ENCODE data around the gene LGALS12.

LGALS12 gene

DNA sequence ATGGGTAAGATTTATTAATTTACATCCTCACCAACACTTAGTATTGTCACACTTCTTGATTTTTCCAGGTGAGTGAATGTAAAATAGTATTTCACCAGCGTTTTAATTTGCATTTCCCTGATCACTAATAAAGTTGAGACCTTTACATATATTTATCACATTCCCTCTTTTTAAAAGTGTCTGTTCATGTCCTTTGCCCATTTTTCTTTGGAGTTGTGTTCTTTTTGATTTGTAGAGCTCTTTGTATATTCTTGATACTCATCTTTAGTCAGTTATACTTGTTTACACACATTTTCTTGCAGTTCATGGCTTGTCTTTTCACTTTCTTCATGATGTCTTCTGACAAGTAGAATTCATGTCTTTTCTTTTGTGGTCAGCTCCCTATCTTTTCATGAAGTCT is 12.8 kb upstream of the LGALS12 start:
- Histone ChIP-seq H3K9me2 (replicated peaks; ENCODE audit: insufficient read depth, low read length) (no peaks in the 10 kb centered on the region), H3K4me3 (ENCODE audit: insufficient read depth, low read length, poor library complexity, severe bottlenecking) (no peak overlapping the region), H3K27ac (ENCODE audit: low read depth, low read length) (no peak overlapping the region), H3K36me3 (ENCODE audit: low read length) (no peaks in the 10 kb centered on the region), H4K20me1 (ENCODE audit: low read depth, low read length) (no peaks in the 10 kb centered on the region), H2AFZ (ENCODE audit: low read depth, low read length, severe bottlenecking) (no peak overlapping the region), H3K79me2 (ENCODE audit: insufficient read depth, low read length) (no peaks in the 10 kb centered on the region), H3K9me3 (ENCODE audit: insufficient read depth, low read length) (no peaks in the 10 kb centered on the region), H3K4me2 (ENCODE audit: low read depth, low read length, poor library complexity, severe bottlenecking) (no peak overlapping the region), H3F3A (ENCODE audit: insufficient read depth) (no peaks in the 10 kb centered on the region), H3K27me3 (ENCODE audit: low read length) (no peaks in the 10 kb centered on the region), H3K9ac (ENCODE audit: low read length) (no peak overlapping the region)
- TF ChIP-seq, protein P1, sequence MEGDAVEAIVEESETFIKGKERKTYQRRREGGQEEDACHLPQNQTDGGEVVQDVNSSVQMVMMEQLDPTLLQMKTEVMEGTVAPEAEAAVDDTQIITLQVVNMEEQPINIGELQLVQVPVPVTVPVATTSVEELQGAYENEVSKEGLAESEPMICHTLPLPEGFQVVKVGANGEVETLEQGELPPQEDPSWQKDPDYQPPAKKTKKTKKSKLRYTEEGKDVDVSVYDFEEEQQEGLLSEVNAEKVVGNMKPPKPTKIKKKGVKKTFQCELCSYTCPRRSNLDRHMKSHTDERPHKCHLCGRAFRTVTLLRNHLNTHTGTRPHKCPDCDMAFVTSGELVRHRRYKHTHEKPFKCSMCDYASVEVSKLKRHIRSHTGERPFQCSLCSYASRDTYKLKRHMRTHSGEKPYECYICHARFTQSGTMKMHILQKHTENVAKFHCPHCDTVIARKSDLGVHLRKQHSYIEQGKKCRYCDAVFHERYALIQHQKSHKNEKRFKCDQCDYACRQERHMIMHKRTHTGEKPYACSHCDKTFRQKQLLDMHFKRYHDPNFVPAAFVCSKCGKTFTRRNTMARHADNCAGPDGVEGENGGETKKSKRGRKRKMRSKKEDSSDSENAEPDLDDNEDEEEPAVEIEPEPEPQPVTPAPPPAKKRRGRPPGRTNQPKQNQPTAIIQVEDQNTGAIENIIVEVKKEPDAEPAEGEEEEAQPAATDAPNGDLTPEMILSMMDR (IDR thresholded peaks at IDR 0.05; ENCODE audit: insufficient read depth, low read length, poor library complexity, severe bottlenecking) = no peak
- no peak for TF ChIP-seq EZH2phosphoT487 (conservative IDR thresholded peaks at IDR 0.05; ENCODE audit: low read length)

DNA sequence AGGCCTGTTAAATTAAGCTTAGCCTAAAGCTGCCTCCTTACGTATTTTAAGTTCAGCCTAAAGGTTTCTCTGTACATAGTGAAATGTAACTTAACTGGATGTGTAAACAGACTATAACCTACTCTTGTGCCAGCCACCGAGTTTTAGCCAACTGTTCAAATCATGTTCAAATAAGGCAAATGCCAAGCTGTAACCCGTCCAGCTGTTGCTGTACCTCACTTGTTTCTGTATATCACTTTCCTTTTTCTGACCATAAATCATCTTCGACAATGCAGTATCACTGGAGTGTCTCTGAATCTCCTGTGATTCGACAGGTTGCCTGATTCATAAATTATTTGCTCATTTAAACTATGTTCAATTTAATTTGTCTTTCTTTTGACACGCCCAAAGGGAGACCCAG is 10.9 kb upstream of the LGALS12 start:
- no peaks in the 10 kb centered on the region for H3K9me2 ChIP-seq (replicated peaks; ENCODE audit: insufficient read depth, low read length)
- no peaks in the 10 kb centered on the region for H3F3A ChIP-seq (ENCODE audit: insufficient read depth)
- no peak overlapping the region for H3K9ac ChIP-seq (ENCODE audit: low read length)
- no peaks in the 10 kb centered on the region for H3K36me3 ChIP-seq (ENCODE audit: low read length)
- H3K27ac ChIP-seq (ENCODE audit: low read depth, low read length) = no peak overlapping the region
- H3K27me3 ChIP-seq (ENCODE audit: low read length) = no peaks in the 10 kb centered on the region
- H3K9me3 ChIP-seq (ENCODE audit: insufficient read depth, low read length) = 0 out of 2 replicates have a peak, but pooled peaks cover under 1% of the 10 kb centered on the region
- no peaks in the 10 kb centered on the region for H3K79me2 ChIP-seq (ENCODE audit: insufficient read depth, low read length)
- no peak overlapping the region for H3K4me2 ChIP-seq (ENCODE audit: low read depth, low read length, poor library complexity, severe bottlenecking)
- no peaks in the 10 kb centered on the region for H4K20me1 ChIP-seq (ENCODE audit: low read depth, low read length)
- H3K4me3 ChIP-seq (ENCODE audit: insufficient read depth, low read length, poor library complexity, severe bottlenecking) = no peak overlapping the region
- no peak for TF ChIP-seq EZH2phosphoT487 (conservative IDR thresholded peaks at IDR 0.05; ENCODE audit: low read length)
- TF ChIP-seq, protein P1 (IDR thresholded peaks at IDR 0.05; ENCODE audit: insufficient read depth, low read length, poor library complexity, severe bottlenecking) = no peak
- no peak overlapping the region for H2AFZ ChIP-seq (ENCODE audit: low read depth, low read length, severe bottlenecking)

DNA sequence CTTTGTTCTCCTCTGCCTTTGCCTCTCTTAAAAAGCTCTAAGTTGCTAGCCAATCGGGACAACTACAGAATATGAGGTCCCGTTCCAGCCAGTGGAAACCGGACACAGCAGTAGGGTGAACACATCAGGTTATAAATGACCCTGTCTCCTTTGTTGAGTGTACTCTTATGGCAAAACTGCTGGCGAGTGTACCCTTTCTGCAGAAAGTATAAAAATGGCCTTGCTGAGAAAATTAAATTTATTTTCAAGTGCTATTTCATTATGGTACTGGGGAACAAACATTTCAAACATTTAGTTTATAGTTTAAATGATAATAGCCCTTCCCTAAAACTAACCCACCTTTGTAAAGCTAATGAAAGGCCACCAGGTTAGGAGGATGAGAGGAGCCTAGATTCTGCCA is 6.0 kb upstream of the LGALS12 start:
- H3K9me2 ChIP-seq (replicated peaks; ENCODE audit: insufficient read depth, low read length) = no peaks in the 10 kb centered on the region
- no peak overlapping the region for H2AFZ ChIP-seq (ENCODE audit: low read depth, low read length, severe bottlenecking)
- H3K27ac ChIP-seq (ENCODE audit: low read depth, low read length) = no peak overlapping the region

More for the DNA sequence above, 6.0 kb upstream of the LGALS12 start:
- Histone ChIP-seq H3K9me3 (ENCODE audit: insufficient read depth, low read length) (0 out of 2 replicates have a peak, but pooled peaks cover 8% of the 10 kb centered on the region), H3F3A (ENCODE audit: insufficient read depth) (no peaks in the 10 kb centered on the region), H3K27me3 (ENCODE audit: low read length) (no peaks in the 10 kb centered on the region), H3K79me2 (ENCODE audit: insufficient read depth, low read length) (no peaks in the 10 kb centered on the region), H3K4me3 (ENCODE audit: insufficient read depth, low read length, poor library complexity, severe bottlenecking) (no peak overlapping the region), H3K36me3 (ENCODE audit: low read length) (no peaks in the 10 kb centered on the region), H4K20me1 (ENCODE audit: low read depth, low read length) (no peaks in the 10 kb centered on the region), H3K4me2 (ENCODE audit: low read depth, low read length, poor library complexity, severe bottlenecking) (no peak overlapping the region), H3K9ac (ENCODE audit: low read length) (no peak overlapping the region)
- no peak for TF ChIP-seq EZH2phosphoT487 (conservative IDR thresholded peaks at IDR 0.05; ENCODE audit: low read length)
- TF ChIP-seq, protein P1 (IDR thresholded peaks at IDR 0.05; ENCODE audit: insufficient read depth, low read length, poor library complexity, severe bottlenecking) = no peak

Measured in SU-DHL-6 (cell line).